Measurements from ENCODE around the gene TMEM263. TPM values are rescaled to one million over a fixed set of nuclear protein-coding genes. Genes with fewer than 3 reads are reported as not detected.

The TMEM263 gene
- total and polyA plus RNA-seq, 2 of the 13 experiments (the other 11 are each of a cell fraction or from before 2014, with no cell fraction given) = 25.9 to 58.6 TPM

- no peak for TF ChIP-seq ZNF280D (CRISPR knock-in tag; IDR thresholded peaks at IDR 0.05)
- no peak for TF ChIP-seq HNRNPUL1 (IDR thresholded peaks at IDR 0.05; ENCODE audit: low read depth, low read length)
- peak; percentile 50; the same call in 1 of the 2 replicates for TF ChIP-seq NCOA2 (CRISPR knock-in tag; IDR thresholded peaks at IDR 0.05)
- TF ChIP-seq ZFP37 (CRISPR knock-in tag; IDR thresholded peaks at IDR 0.05; ENCODE audit: borderline replicate concordance) = no peak
- TF ChIP-seq SIN3B (IDR thresholded peaks at IDR 0.05; ENCODE audit: low read length) = no peak
- TF ChIP-seq ZNF484 (CRISPR knock-in tag; IDR thresholded peaks at IDR 0.05; ENCODE audit: borderline replicate concordance, low read depth) = no peak
- TF ChIP-seq SOX6 (IDR thresholded peaks at IDR 0.05) = no peak
- peak; percentile 80 for TF ChIP-seq SOX6 (CRISPR knock-in tag; IDR thresholded peaks at IDR 0.05)
- no peak for TF ChIP-seq HOXA3 (CRISPR knock-in tag; IDR thresholded peaks at IDR 0.05)
- peak; percentile 98 for TF ChIP-seq MLX (CRISPR knock-in tag; IDR thresholded peaks at IDR 0.05)
- no peak for TF ChIP-seq ETS1 (CRISPR knock-in tag; IDR thresholded peaks at IDR 0.05)
- TF ChIP-seq ZFP41 (CRISPR knock-in tag; IDR thresholded peaks at IDR 0.05; ENCODE audit: borderline replicate concordance) = no peak
- TF ChIP-seq GTF2F1 (IDR thresholded peaks at IDR 0.05; ENCODE audit: low read length) = no peak
- TF ChIP-seq FOXK2 (IDR thresholded peaks at IDR 0.05) = no peak
- TF ChIP-seq SNAPC2 (CRISPR knock-in tag; IDR thresholded peaks at IDR 0.05) = no peak
- no peak for TF ChIP-seq TEF (CRISPR knock-in tag; IDR thresholded peaks at IDR 0.05)
- TF ChIP-seq SNAI1 (CRISPR knock-in tag; IDR thresholded peaks at IDR 0.05; ENCODE audit: borderline replicate concordance) = no peak
- peak; percentile 60; the same call in 1 of the 2 replicates for TF ChIP-seq PAXIP1 (CRISPR knock-in tag; conservative IDR thresholded peaks at IDR 0.05)
- TF ChIP-seq MXD1 (CRISPR knock-in tag; IDR thresholded peaks at IDR 0.05) = no peak
- no peak for TF ChIP-seq ZNF335 (CRISPR knock-in tag; IDR thresholded peaks at IDR 0.05)
- no peak for TF ChIP-seq ZNF660 (CRISPR knock-in tag; IDR thresholded peaks at IDR 0.05; ENCODE audit: borderline replicate concordance, low read depth)
Observed at GRCh38 chr12:106974511-106974910, 18.8 kb downstream of the TMEM263 start (continued).
